SK-N-SH treated with all-trans-retinoic acid at 6 μM for 48 hours (cell line): ENCODE measurements around the gene CD320.

ENCODE experiments used
- POU6F1 ChIP-seq: fragments of 250-450 bp; sonication (Bioruptor Pico); IDR thresholded peaks from 2 replicates; pipeline ENCODE4 v1.8.0; 2021; ENCODE audit warnings: low read depth, mild to moderate bottlenecking, moderate library complexity, borderline replicate concordance
- SNAI2 ChIP-seq: fragments of 250-450 bp; sonication (Bioruptor Pico); IDR thresholded peaks from 2 replicates; pipeline ENCODE4 v1.5.0; 2020; ENCODE audit warnings: mild to moderate bottlenecking, moderate library complexity
- TOX ChIP-seq: fragments of 250-450 bp; sonication (Bioruptor Pico); IDR thresholded peaks from 2 replicates; pipeline ENCODE4 v1.8.0; 2021; ENCODE audit warnings: mild to moderate bottlenecking, moderate library complexity, borderline replicate concordance
- TSHZ2 ChIP-seq: fragments of 250-450 bp; sonication (Bioruptor Pico); IDR thresholded peaks from 2 replicates; pipeline ENCODE4 v1.5.0; 2020; ENCODE audit warnings: mild to moderate bottlenecking, moderate library complexity
- ZFP3 ChIP-seq: fragments of 250-450 bp; sonication (Bioruptor Pico); IDR thresholded peaks from 2 replicates; pipeline ENCODE4 v1.5.0; 2020; ENCODE audit warnings: mild to moderate bottlenecking, moderate library complexity
- ZFP30 ChIP-seq: fragments of 450-650 bp; formaldehyde crosslinking; IDR thresholded peaks from 2 replicates; pipeline ENCODE4 v1.5.0; 2022; ENCODE audit warnings: mild to moderate bottlenecking, moderate library complexity
- ZNF565 ChIP-seq: fragments of 450-650 bp; formaldehyde crosslinking; conservative IDR thresholded peaks from 2 replicates; pipeline ENCODE4 v1.5.0; 2020; ENCODE audit warnings: low read depth, mild to moderate bottlenecking, moderate library complexity
- ZNF70 ChIP-seq: fragments of 450-650 bp; formaldehyde crosslinking; IDR thresholded peaks from 2 replicates; pipeline ENCODE4 v1.5.0; 2020; ENCODE audit warnings: mild to moderate bottlenecking, moderate library complexity
- TF ChIP-seq, protein P1 (sequence below): fragments of 250-450 bp; sonication (Bioruptor Pico); IDR thresholded peaks from 2 replicates; pipeline ENCODE4 v1.5.1; 2021; ENCODE audit warnings: mild to moderate bottlenecking, moderate library complexity
- TF ChIP-seq, protein P2 (sequence below): fragments of 250-450 bp; sonication (Bioruptor Pico); IDR thresholded peaks from 2 replicates; pipeline ENCODE4 v1.8.0; 2020; ENCODE audit warnings: mild to moderate bottlenecking, moderate library complexity, borderline replicate concordance
- TF ChIP-seq, protein P3 (sequence below): fragments of 250-450 bp; sonication (Bioruptor Pico); IDR thresholded peaks from 2 replicates; pipeline ENCODE4 v1.5.1; 2020; ENCODE audit warnings: low read depth, mild to moderate bottlenecking, moderate library complexity

GRCh38 chr19:8308891-8309291 is 733 bp upstream of the CD320 start:
- TF ChIP-seq, protein P1, sequence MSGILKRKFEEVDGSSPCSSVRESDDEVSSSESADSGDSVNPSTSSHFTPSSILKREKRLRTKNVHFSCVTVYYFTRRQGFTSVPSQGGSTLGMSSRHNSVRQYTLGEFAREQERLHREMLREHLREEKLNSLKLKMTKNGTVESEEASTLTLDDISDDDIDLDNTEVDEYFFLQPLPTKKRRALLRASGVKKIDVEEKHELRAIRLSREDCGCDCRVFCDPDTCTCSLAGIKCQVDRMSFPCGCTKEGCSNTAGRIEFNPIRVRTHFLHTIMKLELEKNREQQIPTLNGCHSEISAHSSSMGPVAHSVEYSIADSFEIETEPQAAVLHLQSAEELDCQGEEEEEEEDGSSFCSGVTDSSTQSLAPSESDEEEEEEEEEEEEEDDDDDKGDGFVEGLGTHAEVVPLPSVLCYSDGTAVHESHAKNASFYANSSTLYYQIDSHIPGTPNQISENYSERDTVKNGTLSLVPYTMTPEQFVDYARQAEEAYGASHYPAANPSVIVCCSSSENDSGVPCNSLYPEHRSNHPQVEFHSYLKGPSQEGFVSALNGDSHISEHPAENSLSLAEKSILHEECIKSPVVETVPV (CRISPR knock-in tag), result no peak
- TF ChIP-seq ZNF565, result no peak
- no peak for TF ChIP-seq TOX
- no peak for TF ChIP-seq TSHZ2 (CRISPR knock-in tag)
- TF ChIP-seq, protein P2, sequence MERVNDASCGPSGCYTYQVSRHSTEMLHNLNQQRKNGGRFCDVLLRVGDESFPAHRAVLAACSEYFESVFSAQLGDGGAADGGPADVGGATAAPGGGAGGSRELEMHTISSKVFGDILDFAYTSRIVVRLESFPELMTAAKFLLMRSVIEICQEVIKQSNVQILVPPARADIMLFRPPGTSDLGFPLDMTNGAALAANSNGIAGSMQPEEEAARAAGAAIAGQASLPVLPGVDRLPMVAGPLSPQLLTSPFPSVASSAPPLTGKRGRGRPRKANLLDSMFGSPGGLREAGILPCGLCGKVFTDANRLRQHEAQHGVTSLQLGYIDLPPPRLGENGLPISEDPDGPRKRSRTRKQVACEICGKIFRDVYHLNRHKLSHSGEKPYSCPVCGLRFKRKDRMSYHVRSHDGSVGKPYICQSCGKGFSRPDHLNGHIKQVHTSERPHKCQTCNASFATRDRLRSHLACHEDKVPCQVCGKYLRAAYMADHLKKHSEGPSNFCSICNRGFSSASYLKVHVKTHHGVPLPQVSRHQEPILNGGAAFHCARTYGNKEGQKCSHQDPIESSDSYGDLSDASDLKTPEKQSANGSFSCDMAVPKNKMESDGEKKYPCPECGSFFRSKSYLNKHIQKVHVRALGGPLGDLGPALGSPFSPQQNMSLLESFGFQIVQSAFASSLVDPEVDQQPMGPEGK, result no peak
- TF ChIP-seq ZFP30 (CRISPR knock-in tag), result no peak
- TF ChIP-seq, protein P3, sequence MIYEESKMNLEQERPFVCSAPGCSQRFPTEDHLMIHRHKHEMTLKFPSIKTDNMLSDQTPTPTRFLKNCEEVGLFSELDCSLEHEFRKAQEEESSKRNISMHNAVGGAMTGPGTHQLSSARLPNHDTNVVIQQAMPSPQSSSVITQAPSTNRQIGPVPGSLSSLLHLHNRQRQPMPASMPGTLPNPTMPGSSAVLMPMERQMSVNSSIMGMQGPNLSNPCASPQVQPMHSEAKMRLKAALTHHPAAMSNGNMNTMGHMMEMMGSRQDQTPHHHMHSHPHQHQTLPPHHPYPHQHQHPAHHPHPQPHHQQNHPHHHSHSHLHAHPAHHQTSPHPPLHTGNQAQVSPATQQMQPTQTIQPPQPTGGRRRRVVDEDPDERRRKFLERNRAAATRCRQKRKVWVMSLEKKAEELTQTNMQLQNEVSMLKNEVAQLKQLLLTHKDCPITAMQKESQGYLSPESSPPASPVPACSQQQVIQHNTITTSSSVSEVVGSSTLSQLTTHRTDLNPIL (CRISPR knock-in tag), result no peak
- no peak for TF ChIP-seq SNAI2 (CRISPR knock-in tag)
- no peak for TF ChIP-seq POU6F1
- TF ChIP-seq ZFP3 (CRISPR knock-in tag), result no peak
- TF ChIP-seq ZNF70 (CRISPR knock-in tag), result no peak
